Daoy (cell line): ENCODE data around the gene NOC4L. TPM values are rescaled to one million over a fixed set of nuclear protein-coding genes. Genes with fewer than 3 reads are reported as not detected.
"Not testable (repeated sequence)": the region's sequence is repeated elsewhere in the genome, so short reads cannot be mapped to it uniquely, and the experiment has no call there.

Source experiments
- DNase-seq: peaks from one replicate; pipeline ENCODE4 v3.0.0-alpha.2; 2015; ENCODE audit warnings: low read depth
- total RNA-seq: library from RNA; depleted of rRNA; stranded (reverse); fragments of >200 nt; shearing (Covaris generic); gene quantifications from 2 replicates; pipeline ENCODE4 v1.2.3, GENCODE V29; 2014

NOC4L gene
- total RNA-seq, 1 experiment from 2014 or later, result 14.2 TPM

- no peak for DNase-seq
These were observed 38.0 kb downstream of the NOC4L start for GRCh38 chr12:132182206-132182710.

GRCh38 chr12:132182711-132183365 lies 38.6 kb downstream of the NOC4L start:
- no peak for DNase-seq

GRCh38 chr12:132185705-132186104 lies 41.4 kb downstream of the NOC4L start:
- DNase-seq, result no peak

GRCh38 chr12:132186208-132186856 lies 42.1 kb downstream of the NOC4L start:
- no peak for DNase-seq

- no peak for DNase-seq
These were observed 42.8 kb downstream of the NOC4L start for GRCh38 chr12:132186857-132187620.

- no peak for DNase-seq
These were observed 43.6 kb downstream of the NOC4L start for GRCh38 chr12:132187646-132188450.

- DNase-seq, result no peak
These were observed 44.2 kb downstream of the NOC4L start for GRCh38 chr12:132188451-132188901.

- no peak for DNase-seq
These were observed 44.7 kb downstream of the NOC4L start for GRCh38 chr12:132188916-132189325.

- peak; percentile 85 for DNase-seq
These were observed 45.2 kb downstream of the NOC4L start for GRCh38 chr12:132189378-132190011.

- DNase-seq, result peak; percentile 36
These were observed 45.9 kb downstream of the NOC4L start for GRCh38 chr12:132190012-132190755.

- no peak for DNase-seq
These were observed 46.7 kb downstream of the NOC4L start for GRCh38 chr12:132190834-132191500.

GRCh38 chr12:132191715-132192553 lies 47.7 kb downstream of the NOC4L start:
- no peak for DNase-seq

GRCh38 chr12:132194056-132194455 lies 49.8 kb downstream of the NOC4L start:
- no peak for DNase-seq

- DNase-seq, result no peak
These were observed 50.3 kb downstream of the NOC4L start for GRCh38 chr12:132194556-132194955.

GRCh38 chr12:132195242-132195641 lies 51.0 kb downstream of the NOC4L start:
- not testable (repeated sequence) for DNase-seq

GRCh38 chr12:132196038-132196872 lies 52.0 kb downstream of the NOC4L start:
- no peak for DNase-seq

GRCh38 chr12:132196873-132197390 lies 52.7 kb downstream of the NOC4L start:
- DNase-seq, result no peak
